Measurements from ENCODE around the gene CCDC170.
A peak's percentile ranks its signal among the peaks of the same experiment; 100 is the strongest.
"Not testable (repeated sequence)": the region's sequence is repeated elsewhere in the genome, so short reads cannot be mapped to it uniquely, and the experiment has no call there.

Gene CCDC170

DNA sequence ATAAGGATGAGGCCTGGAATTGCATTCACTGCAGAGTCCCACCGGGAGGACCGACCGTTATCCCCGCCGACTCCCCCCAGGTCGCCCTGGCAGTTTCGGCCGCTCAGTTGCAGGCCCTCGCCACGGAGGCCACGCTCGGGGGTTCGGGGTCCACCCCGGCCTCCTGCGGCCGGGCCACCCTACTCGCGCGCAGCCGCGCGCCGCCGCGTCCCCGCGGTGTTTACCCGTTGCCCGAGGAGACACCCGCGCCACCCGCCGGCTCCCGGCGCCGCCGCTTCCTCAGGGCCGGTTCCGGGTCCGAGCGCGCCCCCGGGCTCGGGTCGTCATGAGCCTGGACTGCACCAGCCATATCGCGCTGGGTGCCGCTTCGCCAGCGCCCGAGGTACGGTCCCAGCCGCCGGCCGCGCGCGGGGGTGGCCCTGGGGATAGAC, at the start of gene CCDC170:
TSS of gene CCDC170 (plus strand) at position 214 of the 431 bp plus-strand sequence. CDS start at position 326, 112 bp downstream.
- peak; percentile 43 for DNase-seq

- DNase-seq = no peak
Measured at GRCh38 chr6:151445482-151445881, 48.3 kb upstream of the CCDC170 start.

DNA sequence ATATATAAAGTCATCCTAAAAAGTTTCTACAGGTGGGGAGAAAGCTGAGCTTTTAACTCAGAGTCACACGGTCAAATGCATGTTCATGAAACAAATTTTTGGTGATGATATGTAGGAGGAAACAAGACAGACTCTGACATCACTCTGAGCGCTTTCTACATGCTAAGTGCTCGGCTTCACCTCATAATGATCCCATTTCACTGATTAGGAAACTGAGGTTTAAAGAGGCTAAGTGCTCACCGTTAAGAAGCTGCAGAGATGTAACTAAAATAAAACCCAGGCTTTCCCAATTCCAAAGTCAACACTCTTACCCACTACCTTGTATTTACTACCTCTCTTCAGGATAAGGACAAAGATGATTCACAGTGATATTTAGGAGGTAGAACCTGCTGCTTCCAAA, 46.6 kb upstream of the CCDC170 start:
- no peak for DNase-seq

- DNase-seq = no peak
Measured at GRCh38 chr6:151448623-151449022, 45.2 kb upstream of the CCDC170 start.

GRCh38 chr6:151450928-151451327, 42.9 kb upstream of the CCDC170 start:
- DNase-seq = not testable (repeated sequence)

- no peak for DNase-seq
Measured at GRCh38 chr6:151451417-151451949, 42.3 kb upstream of the CCDC170 start.

- DNase-seq = peak; percentile 96
Measured at GRCh38 chr6:151451950-151452749, 41.7 kb upstream of the CCDC170 start, which contains the start of gene RMND1. RMND1 (minus strand) TSS chr6:151452126; CDS start chr6:151445811, 6,315 bp downstream.

DNA sequence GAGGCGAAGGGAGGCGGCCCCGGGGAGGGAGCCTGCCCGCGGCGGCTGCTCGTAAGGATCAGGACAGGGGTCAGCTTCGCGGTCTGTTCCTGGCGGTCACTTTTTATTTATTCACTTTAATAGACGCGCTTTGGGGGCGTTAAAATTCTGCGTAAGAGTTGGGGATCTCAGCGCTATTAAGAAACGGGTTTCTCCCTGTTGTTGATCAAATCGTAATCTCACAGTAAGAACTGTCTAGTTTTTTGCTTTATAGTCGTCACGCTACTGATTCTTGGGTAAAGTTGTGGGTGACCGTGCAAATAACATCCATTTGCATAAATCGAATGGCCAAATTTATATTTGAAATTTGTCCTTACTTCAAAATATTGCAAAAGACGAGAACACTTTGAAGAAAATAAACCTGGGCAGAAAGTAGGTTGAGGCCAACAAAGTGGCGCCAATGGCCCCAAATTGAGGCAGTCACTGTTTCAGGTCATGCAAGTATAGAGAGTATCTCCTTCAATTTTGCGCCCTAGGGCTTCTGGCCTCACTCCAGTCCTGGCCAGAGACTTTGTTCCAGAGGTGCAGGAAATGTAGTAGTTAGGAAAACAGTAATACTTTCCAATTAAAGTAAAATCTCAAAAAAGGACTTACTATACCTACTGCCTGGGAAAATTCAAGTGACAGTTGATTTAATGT, 40.9 kb upstream of the CCDC170 start:
- DNase-seq = no peak

DNA sequence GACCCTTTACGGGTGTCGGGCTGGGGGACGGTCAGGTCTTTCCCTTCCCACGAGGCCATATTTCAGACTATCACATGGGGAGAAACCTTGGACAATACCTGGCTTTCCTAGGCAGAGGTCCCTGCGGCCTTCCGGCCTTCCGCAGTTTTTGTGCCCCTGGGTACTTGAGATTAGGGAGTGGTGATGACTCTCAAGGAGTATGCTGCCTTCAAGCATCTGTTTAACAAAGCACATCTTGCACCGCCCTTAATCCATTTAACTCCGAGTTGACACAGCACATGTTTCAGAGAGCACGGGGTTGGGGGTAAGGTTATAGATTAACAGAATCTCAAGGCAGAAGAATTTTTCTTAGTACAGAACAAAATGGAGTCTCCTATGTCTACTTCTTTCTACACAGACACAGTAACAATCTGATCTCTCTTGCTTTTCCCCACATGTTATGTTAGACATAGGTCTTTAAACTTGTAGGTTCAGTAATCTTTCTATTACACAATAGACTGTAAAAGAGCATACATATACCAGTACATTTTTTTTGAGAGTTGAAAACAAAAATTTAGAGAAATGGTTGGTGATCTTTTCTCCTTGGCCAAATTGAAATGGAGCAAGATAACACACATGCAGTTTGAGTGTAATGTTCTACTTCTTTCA, 37.9 kb upstream of the CCDC170 start:
- DNase-seq = not testable (repeated sequence)

DNA sequence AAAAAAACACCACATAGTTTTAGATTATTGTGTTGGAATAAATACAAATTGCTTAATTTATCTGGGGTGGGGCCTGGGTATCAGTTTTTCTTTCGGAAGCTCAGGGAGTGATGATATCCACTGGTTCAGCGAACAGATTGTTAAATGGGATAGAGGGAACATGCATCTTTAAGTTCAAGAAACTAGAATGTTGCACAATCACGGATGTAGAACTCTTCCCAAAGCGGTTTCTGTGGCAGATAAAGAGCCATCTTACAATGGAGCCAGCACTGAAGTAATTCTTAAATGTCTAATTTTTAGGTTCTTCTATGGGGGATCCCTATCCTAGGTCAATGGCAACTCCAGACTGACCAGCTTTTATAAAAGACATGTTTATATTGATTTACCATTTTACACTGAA, 32.1 kb upstream of the CCDC170 start:
- DNase-seq = no peak

GRCh38 chr6:151464702-151465101, 29.1 kb upstream of the CCDC170 start:
- DNase-seq = no peak

GRCh38 chr6:151475653-151476523, 17.9 kb upstream of the CCDC170 start:
- DNase-seq = no peak

GRCh38 chr6:151477726-151478125, 16.1 kb upstream of the CCDC170 start:
- DNase-seq = no peak

DNA sequence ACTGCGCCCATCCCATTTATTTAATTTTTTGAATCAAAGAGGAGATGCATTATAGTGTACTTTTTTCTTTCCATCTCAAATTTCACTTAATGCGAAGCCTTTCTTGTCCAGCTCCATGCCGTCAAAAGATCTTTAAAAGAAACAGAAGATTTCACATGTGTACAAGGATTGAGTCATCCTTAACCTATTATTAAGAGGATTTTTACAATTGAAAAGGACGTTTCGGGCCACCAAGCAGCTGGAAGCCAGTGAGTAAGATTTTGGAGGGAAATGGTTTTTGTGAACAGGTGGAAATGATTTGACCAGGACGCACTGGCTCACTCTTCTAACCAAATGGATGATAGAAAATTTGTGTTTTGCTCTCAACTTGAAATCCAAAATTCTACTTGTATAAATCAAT, 15.1 kb upstream of the CCDC170 start:
- no peak for DNase-seq

DNA sequence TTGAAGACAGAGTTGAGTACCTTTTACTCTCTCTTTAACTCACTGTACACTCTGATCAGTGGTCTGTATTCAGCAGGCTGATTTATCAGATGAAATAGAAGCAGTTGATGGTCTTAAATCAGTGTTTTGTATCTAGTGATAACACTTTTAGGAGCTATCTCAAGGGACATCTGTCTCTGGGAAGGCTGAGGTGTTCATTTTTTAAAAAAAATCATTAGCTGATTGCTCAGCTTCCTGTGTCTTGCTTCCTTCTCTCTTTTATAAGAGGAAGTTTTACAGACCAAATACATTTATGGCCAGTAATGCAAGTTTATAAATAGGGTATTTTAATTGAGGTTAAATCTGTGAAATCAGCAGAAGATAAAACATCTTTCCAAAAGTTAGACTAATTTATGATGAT, 12.0 kb upstream of the CCDC170 start:
- no peak for DNase-seq

DNA sequence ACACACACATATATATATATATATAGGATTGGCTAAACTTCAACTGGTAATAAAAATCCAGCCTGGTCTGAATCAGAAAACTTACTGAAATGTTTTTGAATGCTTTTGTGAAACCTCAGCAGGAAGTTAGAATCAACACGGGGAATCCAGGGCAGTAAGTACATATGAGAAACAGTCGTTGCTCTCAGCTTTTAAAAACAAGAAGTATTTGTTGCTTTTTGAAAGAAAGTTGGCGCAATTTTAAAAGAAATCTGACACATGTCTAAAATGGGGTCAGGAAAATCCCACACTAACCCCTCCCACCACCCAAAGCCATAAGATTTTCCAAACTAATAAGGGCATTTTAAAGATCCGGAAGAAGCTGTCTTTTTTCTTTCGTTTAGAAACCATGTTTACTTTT, 11.5 kb upstream of the CCDC170 start:
- no peak for DNase-seq

DNA sequence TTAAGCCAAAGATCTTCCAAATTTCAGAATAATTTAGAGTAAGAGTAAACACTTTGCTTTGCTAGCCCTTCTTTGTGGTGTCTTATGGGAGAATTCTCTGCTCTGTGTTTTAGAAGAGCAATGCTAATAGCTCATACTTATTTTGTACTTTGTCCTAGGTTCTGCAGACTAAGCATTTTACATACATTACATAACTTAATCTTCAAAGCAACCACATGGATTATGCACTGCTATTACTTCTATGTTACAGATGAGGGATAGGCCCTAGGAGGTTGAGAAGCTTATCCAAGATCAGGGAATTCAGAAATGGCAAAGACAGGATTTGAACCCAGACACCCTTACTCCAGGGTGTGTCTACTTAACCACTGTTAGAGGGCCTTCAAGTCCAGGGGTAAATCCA, 9.8 kb upstream of the CCDC170 start:
- no peak for DNase-seq

GRCh38 chr6:151488226-151488625, 5.6 kb upstream of the CCDC170 start:
- no peak for DNase-seq

DNA sequence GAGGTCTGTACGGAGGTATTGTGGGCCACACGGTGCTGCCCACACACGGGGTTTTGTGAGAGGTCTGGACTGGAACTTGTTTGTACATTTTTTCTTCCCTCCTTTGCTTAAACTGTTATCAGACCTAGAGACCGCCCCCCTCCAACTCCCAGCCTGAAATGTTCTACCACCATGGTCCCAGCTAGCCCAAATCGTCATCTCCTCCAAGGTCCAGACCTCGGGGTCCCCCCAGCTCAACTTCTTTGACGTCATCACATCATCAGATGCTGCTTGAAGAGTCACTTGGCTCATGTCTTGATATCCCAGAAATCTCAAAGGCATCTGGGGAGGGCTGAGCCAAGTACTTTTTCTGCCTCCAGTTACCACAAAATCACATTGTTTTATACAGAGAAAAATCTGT, 2.8 kb upstream of the CCDC170 start:
- DNase-seq = no peak

GRCh38 chr6:151493161-151493803, 535 bp upstream of the CCDC170 start:
- no peak for DNase-seq

DNA sequence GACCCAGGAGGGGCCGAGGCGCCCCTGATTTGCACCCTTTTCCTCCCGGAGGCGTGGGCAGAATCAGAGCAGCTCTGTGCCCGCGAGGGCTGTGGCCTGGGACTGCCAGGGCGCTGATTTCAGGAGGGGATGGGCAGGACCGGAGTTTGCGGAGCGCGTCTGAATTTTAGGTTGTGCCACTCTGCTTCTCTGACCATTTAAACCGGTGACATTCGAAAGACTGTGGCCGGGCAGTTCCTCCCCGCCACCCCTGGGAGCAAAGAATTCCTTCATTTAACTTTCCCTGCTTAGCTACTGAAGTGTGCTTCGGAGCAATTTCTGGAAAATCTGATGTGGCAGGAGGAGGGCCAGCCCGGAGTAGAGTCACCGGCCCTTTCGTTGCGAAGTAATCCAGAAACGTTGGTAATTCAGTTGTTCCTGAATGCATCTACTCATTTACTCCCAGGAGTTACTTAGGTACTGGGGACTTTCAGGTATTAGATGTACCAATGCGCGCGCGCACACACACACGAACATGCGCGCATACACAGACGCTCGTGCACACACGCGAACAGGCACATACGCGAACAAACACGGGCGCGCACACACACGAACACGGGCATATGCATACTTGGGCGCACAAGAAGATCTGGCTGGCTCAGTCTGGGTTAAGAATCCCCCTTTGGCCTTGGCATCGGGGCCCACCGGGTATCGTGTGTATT, 568 bp downstream of the CCDC170 start:
- DNase-seq = no peak

Data from 8988T (cell line).